Right lobe of liver (tissue), 6 donors: ENCODE results near the gene NADSYN1. TPM values are rescaled to one million over a fixed set of nuclear protein-coding genes. Genes with fewer than 3 reads are reported as not detected.
A peak's percentile ranks its signal among the peaks of the same experiment; 100 is the strongest.

ENCODE experiments used
- ATAC-seq, 4 donors: fragments of 200-7000 bp; cut with Tn5 transposase; one replicate each; pipeline ENCODE4 v1.9.1; 2020; ENCODE audit warnings: mild to moderate bottlenecking in 4 of 4, moderate library complexity in 4 of 4
- DNase-seq, 3 donors: peaks; one replicate each; pipeline ENCODE4 v3.0.0-alpha.2; 2020
- H3K27ac ChIP-seq, 3 donors: fragments of 200-600 bp; one replicate each; pipeline ENCODE4 v1.8.0; 2022
- H3K27me3 ChIP-seq, 2 donors: fragments of 200-600 bp; one replicate each; pipeline ENCODE4 v1.8.0; 2022
- H3K36me3 ChIP-seq, 4 donors: fragments of 200-600 bp; sonication (generic) in 1 of 4; one replicate each; pipeline versions ENCODE4 v1.5.1 to v1.8.0; 2017 to 2022; ENCODE audit warnings: control low read depth in 1 of 4
- H3K4me1 ChIP-seq, 4 donors: fragments of 200-600 bp; sonication (generic) in 1 of 4; one replicate each; pipeline versions ENCODE4 v1.5.1 to v1.8.0; 2017 to 2022; ENCODE audit warnings: control low read depth in 1 of 4
- H3K4me3 ChIP-seq, 3 donors: fragments of 200-600 bp; one replicate each; pipeline ENCODE4 v1.8.0; 2022
- H3K9me3 ChIP-seq, 4 donors: fragments of 200-600 bp; sonication (generic) in 1 of 4; one replicate each; pipeline versions ENCODE4 v1.5.1 to v1.8.0; 2017 to 2022; ENCODE audit warnings: control low read depth in 1 of 4
- POLR2A ChIP-seq: fragments of 450-650 bp; IDR thresholded peaks from one replicate; pipeline ENCODE4 v1.6.1; 2017; ENCODE audit warnings: antibody characterized with exemption, mild to moderate bottlenecking
- WGBS: methylation state at CpG from one replicate; pipeline ENCODE4 v1.1.6; 2018; ENCODE audit warnings: low coverage, low lambda C conversion rate; ENCODE audit not compliant: insufficient coverage; ENCODE audit errors: missing lambda C conversion rate; 5-methylcytosine and 5-hydroxymethylcytosine counted together
- intact Hi-C, 2 donors: fragments of 100-400 bp; cut with DNase I; formaldehyde crosslinking; loops; one replicate each; pipeline versions ENCODE4 v1.11.2 to v1.14.1; 2022
- total RNA-seq, 6 experiments: library from RNA; depleted of rRNA in 2 of 6; stranded (reverse); fragments of >200 nt in 2 of 6; fragmentation: NEBNext Ultra II Directional in 3 of 6; extraction: Animal tissue kit (Norgen Biotek cat#: 25700) in 3 of 6; gene quantifications; one replicate each; pipeline versions ENCODE4 v1.1.0 to v1.2.4, GENCODE V29; 2016 to 2023
- TF ChIP-seq, protein P1 (sequence below), 4 donors: fragments of 200-600 bp in 3 of 4; fragments of 450-650 bp in 1 of 4; IDR thresholded peaks; one replicate each; pipeline versions ENCODE4 v1.5.1 to v1.8.0; 2016 to 2022; ENCODE audit warnings: antibody characterized with exemption in 4 of 4, mild to moderate bottlenecking in 2 of 4
- donor health status: DM: no; HTN: yes; CAD: no.
- donor health status: DM: no; HTN: no; CAD: no.
- donor health status: DM: no; HTN: no; CAD: no.
- donor health status: DM: no; HTN: yes; CAD: no.
- donor health status: DM: no; HTN: yes; CAD: no.

The NADSYN1 gene
- total RNA-seq, 6 experiments from 2014 or later: 26.4 to 54.7 (median 35.4) TPM

DNA sequence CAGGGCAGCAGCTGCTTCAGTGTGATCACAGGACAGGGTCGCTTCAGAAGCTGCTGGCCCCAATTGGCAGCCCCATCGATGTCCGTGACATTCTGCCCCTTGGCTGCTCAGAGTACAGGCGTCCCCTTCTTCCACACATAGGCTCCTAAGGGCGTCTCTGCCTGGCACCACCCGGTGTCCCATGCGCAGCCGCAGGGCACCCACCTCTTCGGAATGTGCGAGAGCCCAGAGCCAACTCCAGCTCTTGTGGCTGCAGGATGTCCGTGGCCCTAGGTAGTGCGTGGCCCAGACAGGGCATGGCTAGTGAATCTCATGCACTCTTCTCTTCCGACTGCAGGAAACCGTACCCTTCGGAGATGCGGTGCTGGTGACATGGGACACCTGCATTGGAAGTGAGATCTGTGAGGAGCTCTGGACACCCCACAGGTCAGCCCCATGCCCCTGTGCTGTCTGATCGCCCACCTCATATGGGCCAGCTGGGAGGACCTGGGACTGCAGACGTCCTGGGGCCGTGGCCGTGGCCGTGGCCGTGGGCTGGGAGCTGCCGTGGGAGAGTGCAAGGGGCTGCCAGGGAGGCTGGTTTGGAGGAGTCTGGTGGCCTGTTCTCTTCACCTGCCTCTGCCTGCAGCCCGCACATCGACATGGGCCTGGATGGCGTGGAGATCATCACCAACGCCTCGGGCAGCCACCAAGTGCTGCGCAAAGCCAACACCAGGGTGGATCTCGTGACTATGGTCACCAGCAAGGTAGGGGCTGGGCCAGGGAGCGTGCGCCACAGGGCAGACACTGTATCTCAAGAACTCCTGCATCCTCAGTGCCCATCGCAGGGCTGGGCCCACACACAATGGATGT, 20.2 kb downstream of the NADSYN1 start:
- peaks cover 0 to 34% (median 8%) of the 10 kb centered on the region in 4 donors for H3K36me3 ChIP-seq
- no peak for ATAC-seq

DNA sequence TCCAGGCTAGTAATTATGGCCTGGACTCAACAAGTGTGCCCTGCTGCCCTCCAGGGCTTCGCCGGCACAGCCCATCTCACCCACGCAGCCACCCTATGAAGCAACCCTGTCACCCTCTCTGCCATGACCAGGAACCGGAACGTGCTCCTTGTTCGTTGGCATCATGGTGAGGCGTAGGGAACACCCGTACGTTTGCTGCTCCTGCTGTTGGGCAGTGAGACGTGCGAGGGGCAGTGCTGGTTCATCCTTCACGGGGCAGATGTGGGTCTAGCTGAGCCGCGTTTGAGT, 20.7 kb downstream of the NADSYN1 start:
- Histone ChIP-seq H3K27ac (no peak overlapping the region), H3K36me3 (peaks cover 0 to 34% (median 9%) of the 10 kb centered on the region in 4 donors), H3K27me3 (no peaks in the 10 kb centered on the region), H3K4me1 (no peaks in the 10 kb centered on the region), H3K9me3 (no peaks in the 10 kb centered on the region), H3K4me3 (no peak overlapping the region)
- ATAC-seq (no peak), DNase-seq (peak in 1 of 3 donors; percentile 12)
- 80% methylated on average over 2 of the region's 14 CpGs for WGBS
- no peak for TF ChIP-seq POLR2A
- TF ChIP-seq, protein P1, sequence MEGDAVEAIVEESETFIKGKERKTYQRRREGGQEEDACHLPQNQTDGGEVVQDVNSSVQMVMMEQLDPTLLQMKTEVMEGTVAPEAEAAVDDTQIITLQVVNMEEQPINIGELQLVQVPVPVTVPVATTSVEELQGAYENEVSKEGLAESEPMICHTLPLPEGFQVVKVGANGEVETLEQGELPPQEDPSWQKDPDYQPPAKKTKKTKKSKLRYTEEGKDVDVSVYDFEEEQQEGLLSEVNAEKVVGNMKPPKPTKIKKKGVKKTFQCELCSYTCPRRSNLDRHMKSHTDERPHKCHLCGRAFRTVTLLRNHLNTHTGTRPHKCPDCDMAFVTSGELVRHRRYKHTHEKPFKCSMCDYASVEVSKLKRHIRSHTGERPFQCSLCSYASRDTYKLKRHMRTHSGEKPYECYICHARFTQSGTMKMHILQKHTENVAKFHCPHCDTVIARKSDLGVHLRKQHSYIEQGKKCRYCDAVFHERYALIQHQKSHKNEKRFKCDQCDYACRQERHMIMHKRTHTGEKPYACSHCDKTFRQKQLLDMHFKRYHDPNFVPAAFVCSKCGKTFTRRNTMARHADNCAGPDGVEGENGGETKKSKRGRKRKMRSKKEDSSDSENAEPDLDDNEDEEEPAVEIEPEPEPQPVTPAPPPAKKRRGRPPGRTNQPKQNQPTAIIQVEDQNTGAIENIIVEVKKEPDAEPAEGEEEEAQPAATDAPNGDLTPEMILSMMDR (IDR thresholded peaks at IDR 0.05): no peak
- intact Hi-C loops: no loop called here

More for the DNA sequence above, 20.2 kb downstream of the NADSYN1 start:
- no peaks in the 10 kb centered on the region for H3K4me1 ChIP-seq
- TF ChIP-seq POLR2A: no peak
- TF ChIP-seq, protein P1 (IDR thresholded peaks at IDR 0.05): no peak
- no peak overlapping the region for H3K4me3 ChIP-seq
- H3K27ac ChIP-seq: no peak overlapping the region
- 89% methylated on average over 20 of the region's 33 CpGs for WGBS
- intact Hi-C loops: no loop called here
- H3K27me3 ChIP-seq: no peaks in the 10 kb centered on the region
- DNase-seq: peak in 1 of 3 donors; percentile 31
- H3K9me3 ChIP-seq: no peaks in the 10 kb centered on the region

DNA sequence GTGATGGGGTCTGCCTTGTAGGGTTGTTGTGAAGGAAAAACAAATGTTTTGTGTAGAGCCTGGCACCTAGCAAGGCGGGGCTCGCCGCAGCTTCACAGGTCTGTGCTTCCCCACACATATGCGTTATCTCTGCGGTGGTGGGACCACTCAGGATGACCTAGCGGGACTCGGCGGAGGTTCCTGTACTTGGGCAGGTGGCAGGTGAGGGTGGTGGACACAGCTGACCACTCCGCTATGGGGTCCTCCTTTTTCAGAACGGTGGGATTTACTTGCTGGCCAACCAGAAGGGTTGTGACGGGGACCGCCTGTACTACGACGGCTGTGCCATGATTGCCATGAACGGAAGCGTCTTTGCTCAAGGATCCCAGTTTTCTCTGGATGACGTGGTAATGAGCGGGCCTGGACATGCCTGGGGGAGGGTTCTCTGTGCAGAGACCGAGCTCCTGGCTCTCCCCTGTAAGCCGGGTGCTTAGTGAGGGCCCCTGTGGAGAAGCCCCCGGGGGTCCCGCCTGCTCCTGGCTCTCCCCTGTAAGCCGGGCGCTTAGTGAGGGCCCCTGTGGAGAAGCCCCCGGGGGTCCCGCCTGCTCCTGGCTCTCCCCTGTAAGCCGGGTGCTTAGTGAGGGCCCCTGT, 21.3 kb downstream of the NADSYN1 start:
- intact Hi-C loops: no loop called here
- WGBS: no CpG with 5 or more reads among the region's 27 CpGs
- Histone ChIP-seq H3K4me1 (no peaks in the 10 kb centered on the region), H3K27me3 (no peaks in the 10 kb centered on the region), H3K36me3 (peaks cover 0 to 36% (median 9%) of the 10 kb centered on the region in 4 donors), H3K27ac (no peak overlapping the region), H3K9me3 (no peaks in the 10 kb centered on the region), H3K4me3 (no peak overlapping the region)
- DNase-seq: no peak
- TF ChIP-seq, protein P1 (IDR thresholded peaks at IDR 0.05): no peak
- TF ChIP-seq POLR2A: no peak
- no peak for ATAC-seq

DNA sequence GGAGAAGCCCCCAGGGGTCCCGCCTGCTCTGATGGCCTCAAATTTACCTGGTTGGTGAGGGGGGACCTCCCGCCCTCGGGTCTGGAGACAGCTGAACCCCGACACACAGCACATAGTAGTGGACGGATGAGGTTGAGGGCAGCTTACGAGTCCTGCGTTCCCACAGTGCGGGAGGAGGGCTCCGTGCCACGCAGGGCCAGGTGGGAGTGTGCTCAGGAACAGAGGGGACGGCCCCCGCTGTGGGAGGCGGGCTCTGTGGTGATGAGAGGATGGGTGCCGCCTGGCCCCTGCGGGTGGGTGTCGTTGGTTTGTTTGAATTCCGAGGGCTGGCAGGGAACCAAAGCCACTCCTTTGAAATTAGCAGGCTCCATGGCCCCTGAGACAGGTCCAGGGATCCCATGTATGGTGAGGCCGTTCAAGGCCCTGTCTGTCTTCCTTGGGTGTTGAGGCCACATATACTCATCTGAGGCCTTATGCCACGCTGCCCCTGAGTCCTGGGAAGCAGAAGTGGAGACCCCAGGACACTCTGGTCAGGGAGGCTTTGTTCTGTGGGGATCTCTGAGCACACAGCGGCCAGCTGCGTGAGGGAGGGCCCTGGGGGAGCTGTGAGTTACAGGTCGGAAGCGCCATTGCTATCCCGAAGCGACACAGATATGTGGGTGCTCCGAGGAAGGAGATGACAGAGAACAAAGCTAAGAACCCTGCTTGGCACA, 21.9 kb downstream of the NADSYN1 start:
- peak in 1 of 4 donors; percentile 8 for ATAC-seq
- intact Hi-C loops: no loop called here

More for the DNA sequence above, 21.9 kb downstream of the NADSYN1 start:
- Histone ChIP-seq H3K4me3 (no peak overlapping the region), H3K27me3 (no peaks in the 10 kb centered on the region), H3K27ac (no peak overlapping the region), H3K4me1 (no peaks in the 10 kb centered on the region), H3K36me3 (peaks cover 0 to 42% (median 9%) of the 10 kb centered on the region in 4 donors), H3K9me3 (no peaks in the 10 kb centered on the region)
- peak in 1 of 3 donors; percentile 35 for DNase-seq
- no peak for TF ChIP-seq POLR2A
- TF ChIP-seq, protein P1 (IDR thresholded peaks at IDR 0.05): no peak
- 88% methylated on average over 6 of the region's 26 CpGs for WGBS
